Upper lobe of right lung (tissue), 1 donor: ENCODE measurements around the gene ACADVL. TPM values are rescaled to one million over a fixed set of nuclear protein-coding genes. Genes with fewer than 3 reads are reported as not detected.

Source experiments
- ATAC-seq: fragments of 200-7000 bp; cut with Tn5 transposase; one replicate; pipeline ENCODE4 v1.9.1; 2020; ENCODE audit warnings: mild to moderate bottlenecking, moderate library complexity
- DNase-seq: peaks from one replicate; pipeline ENCODE4 v3.0.0-alpha.2; 2020
- H3K27ac ChIP-seq: fragments of 200-600 bp; one replicate; pipeline ENCODE4 v1.8.0; 2022
- H3K27me3 ChIP-seq: fragments of 200-600 bp; one replicate; pipeline ENCODE4 v1.8.0; 2022; ENCODE audit warnings: mild to moderate bottlenecking
- H3K36me3 ChIP-seq: fragments of 200-600 bp; one replicate; pipeline ENCODE4 v1.8.0; 2022
- H3K4me1 ChIP-seq: fragments of 200-600 bp; one replicate; pipeline ENCODE4 v1.8.0; 2022
- H3K4me3 ChIP-seq: fragments of 200-600 bp; one replicate; pipeline ENCODE4 v1.8.0; 2022; ENCODE audit warnings: mild to moderate bottlenecking
- H3K9me3 ChIP-seq: fragments of 200-600 bp; one replicate; pipeline ENCODE4 v1.8.0; 2022
- CTCF ChIP-seq: fragments of 200-600 bp; IDR thresholded peaks from one replicate; pipeline ENCODE4 v1.8.0; 2022; ENCODE audit warnings: antibody characterized with exemption
- intact Hi-C: fragments of 100-400 bp; cut with DNase I; formaldehyde crosslinking; loops from one replicate; pipeline ENCODE4 v1.11.0; 2022
- total RNA-seq: library from RNA; stranded (reverse); fragmentation: NEBNext Ultra II Directional; extraction: Animal tissue kit (Norgen Biotek cat#: 25700); gene quantifications from one replicate; pipeline ENCODE4 v1.2.1, GENCODE V29; 2021
- donor health status: DM: no; HTN: yes; CAD: no; lungs with severe emphysema.

ACADVL gene
- total RNA-seq, 1 donor from 2014 or later, result 544 TPM

GRCh38 chr17:7233701-7234082 is 14.0 kb downstream of the ACADVL start:
- H3K36me3 ChIP-seq, result peaks cover 40% of the 10 kb centered on the region
- ATAC-seq, result peak; percentile 0
- intact Hi-C loops, result no loop called here
- no peaks in the 10 kb centered on the region for H3K9me3 ChIP-seq
- peak overlapping the region; percentile 95 for H3K4me3 ChIP-seq
- no peak for TF ChIP-seq CTCF
- DNase-seq, result no peak
- H3K27ac ChIP-seq, result peak overlapping the region; percentile 84
- H3K4me1 ChIP-seq, result peaks cover 28% of the 10 kb centered on the region
- H3K27me3 ChIP-seq, result no peaks in the 10 kb centered on the region

GRCh38 chr17:7234083-7234951 is 14.6 kb downstream of the ACADVL start, which contains the start of gene DVL2:
Gene DVL2, minus strand, starts transcription at chr17:7234517. Its CDS starts 255 bp downstream, at chr17:7234262.
- H3K36me3 ChIP-seq, result peaks cover 34% of the 10 kb centered on the region
- no peaks in the 10 kb centered on the region for H3K9me3 ChIP-seq
- ATAC-seq (peak; percentile 65), DNase-seq (peak; percentile 97)
- H3K4me1 ChIP-seq, result peaks cover 28% of the 10 kb centered on the region
- no peaks in the 10 kb centered on the region for H3K27me3 ChIP-seq
- peak within 1 kb of the TSS; percentile 84 for H3K27ac ChIP-seq
- TF ChIP-seq CTCF, result no peak
- peak within 1 kb of the TSS; percentile 95 for H3K4me3 ChIP-seq
- intact Hi-C loops, result no loop called here

- H3K27me3 ChIP-seq, result no peaks in the 10 kb centered on the region
- no peak for TF ChIP-seq CTCF
- H3K9me3 ChIP-seq, result no peaks in the 10 kb centered on the region
- peaks cover 40% of the 10 kb centered on the region for H3K4me1 ChIP-seq
- no peak overlapping the region for H3K27ac ChIP-seq
- intact Hi-C loops, result no loop called here
- ATAC-seq (no peak), DNase-seq (no peak)
- H3K4me3 ChIP-seq, result no peak overlapping the region
- peaks cover 29% of the 10 kb centered on the region for H3K36me3 ChIP-seq
Observed at GRCh38 chr17:7235693-7236665, 16.2 kb downstream of the ACADVL start.

- Histone ChIP-seq H3K9me3 (no peaks in the 10 kb centered on the region), H3K4me1 (peaks cover 45% of the 10 kb centered on the region), H3K4me3 (peak overlapping the region; percentile 94), H3K36me3 (peaks cover 33% of the 10 kb centered on the region), H3K27me3 (no peaks in the 10 kb centered on the region), H3K27ac (no peak overlapping the region)
- no peak for TF ChIP-seq CTCF
- peak; percentile 41 for DNase-seq
- no peak for ATAC-seq
- intact Hi-C loops, result no loop called here
Observed at GRCh38 chr17:7236808-7237207, 17.1 kb downstream of the ACADVL start.

GRCh38 chr17:7237266-7237760 is 17.6 kb downstream of the ACADVL start:
- TF ChIP-seq CTCF, result no peak
- H3K27me3 ChIP-seq, result no peaks in the 10 kb centered on the region
- DNase-seq, result no peak
- peak overlapping the region; percentile 88 for H3K27ac ChIP-seq
- no peaks in the 10 kb centered on the region for H3K9me3 ChIP-seq
- intact Hi-C loops, result no loop called here
- peak overlapping the region; percentile 94 for H3K4me3 ChIP-seq
- H3K4me1 ChIP-seq, result peaks cover 40% of the 10 kb centered on the region
- no peak for ATAC-seq
- H3K36me3 ChIP-seq, result peaks cover 33% of the 10 kb centered on the region
